ENCODE measurements around the gene NLRC4.

Gene NLRC4

DNA sequence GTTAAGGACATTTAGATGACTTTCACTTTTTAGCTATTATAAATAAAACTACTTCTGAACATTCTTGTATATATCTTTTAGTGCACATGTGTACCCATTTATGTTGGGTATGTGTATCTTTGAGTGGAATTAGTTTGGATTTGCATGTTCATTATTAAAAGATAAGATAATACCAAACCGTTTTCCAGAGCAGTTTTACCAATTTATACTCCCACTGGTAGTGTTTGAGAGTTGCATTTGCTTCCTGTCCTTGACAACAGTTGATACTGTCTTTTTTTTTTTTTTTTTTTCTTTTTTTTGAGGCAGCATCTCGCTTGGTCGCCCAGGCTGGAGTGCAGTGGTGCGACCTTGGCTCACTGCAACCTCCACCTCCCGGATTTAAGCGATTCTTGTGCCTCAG is 75.7 kb downstream of the NLRC4 start:
- no peaks in the 10 kb centered on the region for H3K9me3 ChIP-seq (ENCODE audit: insufficient read depth, low read length)
- H3K79me2 ChIP-seq (ENCODE audit: insufficient read depth, low read length) = no peaks in the 10 kb centered on the region
- 0 out of 2 replicates have a peak, but pooled peaks cover 4% of the 10 kb centered on the region for H3K36me3 ChIP-seq (ENCODE audit: low read length)
- no peaks in the 10 kb centered on the region for H3K27me3 ChIP-seq (ENCODE audit: low read length)
- H4K20me1 ChIP-seq (ENCODE audit: low read depth, low read length) = no peaks in the 10 kb centered on the region
- H3K9ac ChIP-seq (ENCODE audit: low read length) = no peak overlapping the region
- no peak overlapping the region for H3K4me2 ChIP-seq (ENCODE audit: low read depth, low read length, poor library complexity, severe bottlenecking)
- no peak overlapping the region for H2AFZ ChIP-seq (ENCODE audit: low read depth, low read length, severe bottlenecking)
- no peak overlapping the region for H3K27ac ChIP-seq (ENCODE audit: low read depth, low read length)
- H3K9me2 ChIP-seq (replicated peaks; ENCODE audit: insufficient read depth, low read length) = no peaks in the 10 kb centered on the region
- TF ChIP-seq EZH2phosphoT487 (conservative IDR thresholded peaks at IDR 0.05; ENCODE audit: low read length) = no peak
- TF ChIP-seq, protein P1, sequence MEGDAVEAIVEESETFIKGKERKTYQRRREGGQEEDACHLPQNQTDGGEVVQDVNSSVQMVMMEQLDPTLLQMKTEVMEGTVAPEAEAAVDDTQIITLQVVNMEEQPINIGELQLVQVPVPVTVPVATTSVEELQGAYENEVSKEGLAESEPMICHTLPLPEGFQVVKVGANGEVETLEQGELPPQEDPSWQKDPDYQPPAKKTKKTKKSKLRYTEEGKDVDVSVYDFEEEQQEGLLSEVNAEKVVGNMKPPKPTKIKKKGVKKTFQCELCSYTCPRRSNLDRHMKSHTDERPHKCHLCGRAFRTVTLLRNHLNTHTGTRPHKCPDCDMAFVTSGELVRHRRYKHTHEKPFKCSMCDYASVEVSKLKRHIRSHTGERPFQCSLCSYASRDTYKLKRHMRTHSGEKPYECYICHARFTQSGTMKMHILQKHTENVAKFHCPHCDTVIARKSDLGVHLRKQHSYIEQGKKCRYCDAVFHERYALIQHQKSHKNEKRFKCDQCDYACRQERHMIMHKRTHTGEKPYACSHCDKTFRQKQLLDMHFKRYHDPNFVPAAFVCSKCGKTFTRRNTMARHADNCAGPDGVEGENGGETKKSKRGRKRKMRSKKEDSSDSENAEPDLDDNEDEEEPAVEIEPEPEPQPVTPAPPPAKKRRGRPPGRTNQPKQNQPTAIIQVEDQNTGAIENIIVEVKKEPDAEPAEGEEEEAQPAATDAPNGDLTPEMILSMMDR (IDR thresholded peaks at IDR 0.05; ENCODE audit: insufficient read depth, low read length, poor library complexity, severe bottlenecking) = no peak
- H3K4me3 ChIP-seq (ENCODE audit: insufficient read depth, low read length, poor library complexity, severe bottlenecking) = no peak overlapping the region
- H3F3A ChIP-seq (ENCODE audit: insufficient read depth) = peaks cover 4% of the 10 kb centered on the region; the same call in 1 of the 2 replicates

DNA sequence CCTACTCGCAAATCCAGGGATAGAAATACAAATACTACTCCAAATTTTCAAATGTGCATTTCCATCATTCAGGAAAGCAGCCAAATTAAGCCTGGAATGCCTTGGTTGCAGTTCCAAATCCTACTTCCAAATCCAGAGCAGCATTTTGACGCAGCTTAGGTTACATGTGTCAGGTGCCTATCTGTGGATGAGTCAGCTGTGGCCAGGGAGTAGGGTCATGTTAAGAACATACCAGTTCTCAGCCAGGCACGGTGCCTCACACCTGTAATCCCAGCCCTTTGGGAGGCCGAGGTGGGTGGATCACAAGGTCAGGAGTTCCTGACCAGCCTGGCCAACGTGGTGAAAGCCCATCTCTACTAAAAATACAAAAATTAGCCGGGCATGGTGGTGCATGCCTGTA is 82.0 kb downstream of the NLRC4 start:
- no peak overlapping the region for H3K27ac ChIP-seq (ENCODE audit: low read depth, low read length)
- no peak overlapping the region for H3K9ac ChIP-seq (ENCODE audit: low read length)
- no peaks in the 10 kb centered on the region for H3K9me3 ChIP-seq (ENCODE audit: insufficient read depth, low read length)
- H3K36me3 ChIP-seq (ENCODE audit: low read length) = 0 out of 2 replicates have a peak, but pooled peaks cover 3% of the 10 kb centered on the region
- no peaks in the 10 kb centered on the region for H3K79me2 ChIP-seq (ENCODE audit: insufficient read depth, low read length)
- H3K4me2 ChIP-seq (ENCODE audit: low read depth, low read length, poor library complexity, severe bottlenecking) = no peak overlapping the region
- H2AFZ ChIP-seq (ENCODE audit: low read depth, low read length, severe bottlenecking) = no peak overlapping the region
- H3F3A ChIP-seq (ENCODE audit: insufficient read depth) = peaks cover 7% of the 10 kb centered on the region; the same call in 1 of the 2 replicates
- TF ChIP-seq EZH2phosphoT487 (conservative IDR thresholded peaks at IDR 0.05; ENCODE audit: low read length) = no peak
- TF ChIP-seq, protein P1 (IDR thresholded peaks at IDR 0.05; ENCODE audit: insufficient read depth, low read length, poor library complexity, severe bottlenecking) = no peak
- no peak overlapping the region for H3K4me3 ChIP-seq (ENCODE audit: insufficient read depth, low read length, poor library complexity, severe bottlenecking)
- no peaks in the 10 kb centered on the region for H4K20me1 ChIP-seq (ENCODE audit: low read depth, low read length)
- H3K9me2 ChIP-seq (replicated peaks; ENCODE audit: insufficient read depth, low read length) = no peaks in the 10 kb centered on the region
- no peaks in the 10 kb centered on the region for H3K27me3 ChIP-seq (ENCODE audit: low read length)
